ENCODE results near the gene OTOP2.
"Not testable (repeated sequence)": the region's sequence is repeated elsewhere in the genome, so short reads cannot be mapped to it uniquely, and the experiment has no call there.

Gene OTOP2

GRCh38 chr17:74903671-74904070, 20.4 kb upstream of the OTOP2 start:
- no peak overlapping the region for H3K27ac Mint-ChIP-seq
- peaks cover 50% of the 10 kb centered on the region for H3K27me3 Mint-ChIP-seq (ENCODE audit: low read depth)
- no peaks in the 10 kb centered on the region for H3K36me3 Mint-ChIP-seq (ENCODE audit: low read depth)
- TF ChIP-seq, protein P1, sequence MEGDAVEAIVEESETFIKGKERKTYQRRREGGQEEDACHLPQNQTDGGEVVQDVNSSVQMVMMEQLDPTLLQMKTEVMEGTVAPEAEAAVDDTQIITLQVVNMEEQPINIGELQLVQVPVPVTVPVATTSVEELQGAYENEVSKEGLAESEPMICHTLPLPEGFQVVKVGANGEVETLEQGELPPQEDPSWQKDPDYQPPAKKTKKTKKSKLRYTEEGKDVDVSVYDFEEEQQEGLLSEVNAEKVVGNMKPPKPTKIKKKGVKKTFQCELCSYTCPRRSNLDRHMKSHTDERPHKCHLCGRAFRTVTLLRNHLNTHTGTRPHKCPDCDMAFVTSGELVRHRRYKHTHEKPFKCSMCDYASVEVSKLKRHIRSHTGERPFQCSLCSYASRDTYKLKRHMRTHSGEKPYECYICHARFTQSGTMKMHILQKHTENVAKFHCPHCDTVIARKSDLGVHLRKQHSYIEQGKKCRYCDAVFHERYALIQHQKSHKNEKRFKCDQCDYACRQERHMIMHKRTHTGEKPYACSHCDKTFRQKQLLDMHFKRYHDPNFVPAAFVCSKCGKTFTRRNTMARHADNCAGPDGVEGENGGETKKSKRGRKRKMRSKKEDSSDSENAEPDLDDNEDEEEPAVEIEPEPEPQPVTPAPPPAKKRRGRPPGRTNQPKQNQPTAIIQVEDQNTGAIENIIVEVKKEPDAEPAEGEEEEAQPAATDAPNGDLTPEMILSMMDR (IDR thresholded peaks at IDR 0.05; ENCODE audit: unreplicated experiment in 3 of 3) = no peak
- H3K4me3 Mint-ChIP-seq = no peak overlapping the region
- H3K9me3 Mint-ChIP-seq = no peaks in the 10 kb centered on the region
- H3K4me1 Mint-ChIP-seq = no peaks in the 10 kb centered on the region

GRCh38 chr17:74904687-74905409, 19.2 kb upstream of the OTOP2 start:
- TF ChIP-seq, protein P1 (IDR thresholded peaks at IDR 0.05; ENCODE audit: unreplicated experiment in 3 of 3) = no peak
- H3K4me1 Mint-ChIP-seq = no peaks in the 10 kb centered on the region
- H3K36me3 Mint-ChIP-seq (ENCODE audit: low read depth) = no peaks in the 10 kb centered on the region
- no peaks in the 10 kb centered on the region for H3K9me3 Mint-ChIP-seq
- H3K27me3 Mint-ChIP-seq (ENCODE audit: low read depth) = peaks cover 54% of the 10 kb centered on the region
- no peak overlapping the region for H3K4me3 Mint-ChIP-seq
- no peak overlapping the region for H3K27ac Mint-ChIP-seq

DNA sequence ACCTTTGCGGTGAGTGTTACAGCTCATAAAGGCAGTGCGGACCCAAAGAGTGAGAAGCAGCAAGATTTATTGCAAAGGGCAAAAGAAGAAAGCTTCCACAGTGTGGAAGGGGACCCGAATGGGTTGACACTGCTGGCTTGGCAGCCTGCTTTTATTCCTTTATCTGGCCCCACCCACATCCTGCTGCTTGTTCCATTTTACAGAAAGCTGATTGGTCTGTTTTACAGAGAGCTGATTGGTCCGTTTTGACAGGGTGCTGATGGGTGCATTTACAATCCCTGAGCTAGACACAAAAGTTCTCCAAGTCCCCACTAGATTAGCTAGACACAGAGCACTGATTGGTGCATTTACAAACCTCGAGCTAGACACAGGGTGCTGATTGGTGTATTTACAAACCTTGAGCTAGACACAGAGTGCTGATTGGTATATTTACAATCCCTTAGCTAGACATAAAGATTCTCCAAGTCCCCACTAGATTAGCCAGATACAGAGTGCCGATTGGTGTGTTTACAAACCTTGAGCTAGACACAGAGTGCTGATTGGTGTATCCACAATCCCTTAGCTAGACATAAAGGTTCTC, 17.8 kb upstream of the OTOP2 start:
- peaks cover 52% of the 10 kb centered on the region for H3K27me3 Mint-ChIP-seq (ENCODE audit: low read depth)
- H3K4me1 Mint-ChIP-seq; H3K4me3 Mint-ChIP-seq; H3K9me3 Mint-ChIP-seq; H3K36me3 Mint-ChIP-seq (ENCODE audit: low read depth); H3K27ac Mint-ChIP-seq: not testable (repeated sequence)

GRCh38 chr17:74907012-74907411, 17.1 kb upstream of the OTOP2 start:
- H3K27ac Mint-ChIP-seq = no peak overlapping the region
- peaks cover 50% of the 10 kb centered on the region for H3K27me3 Mint-ChIP-seq (ENCODE audit: low read depth)
- no peak overlapping the region for H3K4me3 Mint-ChIP-seq
- TF ChIP-seq, protein P1 (IDR thresholded peaks at IDR 0.05; ENCODE audit: unreplicated experiment in 3 of 3) = no peak
- H3K4me1 Mint-ChIP-seq = no peaks in the 10 kb centered on the region
- no peaks in the 10 kb centered on the region for H3K9me3 Mint-ChIP-seq
- H3K36me3 Mint-ChIP-seq (ENCODE audit: low read depth) = no peaks in the 10 kb centered on the region

DNA sequence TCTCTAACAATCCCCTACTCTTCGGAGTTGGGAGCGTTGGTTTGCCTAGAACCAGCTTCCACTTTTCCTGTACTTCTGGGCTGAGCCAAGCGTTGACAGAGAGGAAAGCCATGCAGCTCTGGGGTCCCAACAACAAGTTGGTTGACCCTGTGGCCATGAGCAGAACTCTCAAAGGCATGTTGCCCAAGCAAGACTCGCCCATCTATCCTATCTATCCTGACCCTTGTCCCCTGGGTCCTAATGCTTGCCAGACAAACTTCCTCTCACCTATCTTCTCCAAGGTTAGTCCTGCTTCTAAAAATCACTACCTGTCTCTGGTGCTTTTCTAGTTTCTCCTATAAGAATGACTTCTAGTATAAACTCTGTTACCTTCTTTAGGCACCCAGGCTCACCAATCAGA, 15.0 kb upstream of the OTOP2 start:
- not testable (repeated sequence) for H3K27ac Mint-ChIP-seq; H3K9me3 Mint-ChIP-seq; H3K4me3 Mint-ChIP-seq; H3K36me3 Mint-ChIP-seq (ENCODE audit: low read depth); H3K4me1 Mint-ChIP-seq
- H3K27me3 Mint-ChIP-seq (ENCODE audit: low read depth) = peaks cover 48% of the 10 kb centered on the region

DNA sequence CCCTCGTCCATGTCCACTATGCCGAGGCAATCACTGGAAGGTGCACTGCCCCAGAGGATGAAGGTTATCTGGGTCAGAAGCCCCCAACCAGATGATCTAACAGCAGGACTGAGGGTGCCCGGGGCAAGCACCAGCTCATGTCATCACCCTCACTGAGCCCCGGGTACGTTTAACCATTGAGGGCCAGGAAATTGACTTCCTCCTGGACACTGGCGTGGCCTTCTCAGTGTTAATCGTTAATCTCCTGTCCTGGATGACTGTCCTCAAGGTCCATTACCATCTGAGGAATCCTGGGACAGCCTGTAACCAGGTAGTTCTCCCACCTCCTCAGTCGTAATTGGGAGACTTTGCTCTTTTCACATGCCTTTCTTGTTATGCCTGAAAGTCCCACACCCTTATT, 12.7 kb upstream of the OTOP2 start:
- not testable (repeated sequence) for H3K27ac Mint-ChIP-seq; H3K9me3 Mint-ChIP-seq; H3K4me1 Mint-ChIP-seq; H3K4me3 Mint-ChIP-seq; H3K36me3 Mint-ChIP-seq (ENCODE audit: low read depth)
- peaks cover 47% of the 10 kb centered on the region for H3K27me3 Mint-ChIP-seq (ENCODE audit: low read depth)

GRCh38 chr17:74916136-74916850, 7.8 kb upstream of the OTOP2 start:
- H3K27ac Mint-ChIP-seq = no peak overlapping the region

More at GRCh38 chr17:74916136-74916850, 7.8 kb upstream of the OTOP2 start:
- Mint-ChIP-seq H3K27me3 (ENCODE audit: low read depth) (peaks cover 45% of the 10 kb centered on the region), H3K4me3 (no peak overlapping the region), H3K9me3 (no peaks in the 10 kb centered on the region), H3K36me3 (ENCODE audit: low read depth) (no peaks in the 10 kb centered on the region), H3K4me1 (no peaks in the 10 kb centered on the region)
- TF ChIP-seq, protein P1 (IDR thresholded peaks at IDR 0.05; ENCODE audit: unreplicated experiment in 3 of 3) = no peak
